Mononuclear cell (primary cell): Measurements from ENCODE around the gene SEPTIN10. TPM values are rescaled to one million over a fixed set of nuclear protein-coding genes. Genes with fewer than 3 reads are reported as not detected.
A peak's percentile ranks its signal among the peaks of the same experiment; 100 is the strongest.

ENCODE experiments used
- H3K27me3 ChIP-seq: 2 replicates; pipeline ENCODE4 v1.6.0; 2011; ENCODE audit warnings: low read length, control low read depth; ENCODE audit not compliant: insufficient read depth
- H3K4me1 ChIP-seq: 2 replicates; pipeline ENCODE4 v1.5.1; 2011; ENCODE audit warnings: mild to moderate bottlenecking, low read length, control low read depth; ENCODE audit not compliant: insufficient read depth
- H3K4me3 ChIP-seq: 2 replicates; pipeline ENCODE4 v1.5.1; 2011; ENCODE audit warnings: mild to moderate bottlenecking, low read length, moderate library complexity
- H3K9me3 ChIP-seq: 2 replicates; pipeline ENCODE4 v1.5.1; 2011; ENCODE audit warnings: low read depth, mild to moderate bottlenecking, control low read depth, low read length
- total RNA-seq: library from RNA; depleted of rRNA; stranded (reverse); fragments of >200 nt; gene quantifications from one replicate; pipeline ENCODE4 v1.2.3, GENCODE V29; 2012

Gene SEPTIN10
- total RNA-seq, result 3.7 TPM

DNA sequence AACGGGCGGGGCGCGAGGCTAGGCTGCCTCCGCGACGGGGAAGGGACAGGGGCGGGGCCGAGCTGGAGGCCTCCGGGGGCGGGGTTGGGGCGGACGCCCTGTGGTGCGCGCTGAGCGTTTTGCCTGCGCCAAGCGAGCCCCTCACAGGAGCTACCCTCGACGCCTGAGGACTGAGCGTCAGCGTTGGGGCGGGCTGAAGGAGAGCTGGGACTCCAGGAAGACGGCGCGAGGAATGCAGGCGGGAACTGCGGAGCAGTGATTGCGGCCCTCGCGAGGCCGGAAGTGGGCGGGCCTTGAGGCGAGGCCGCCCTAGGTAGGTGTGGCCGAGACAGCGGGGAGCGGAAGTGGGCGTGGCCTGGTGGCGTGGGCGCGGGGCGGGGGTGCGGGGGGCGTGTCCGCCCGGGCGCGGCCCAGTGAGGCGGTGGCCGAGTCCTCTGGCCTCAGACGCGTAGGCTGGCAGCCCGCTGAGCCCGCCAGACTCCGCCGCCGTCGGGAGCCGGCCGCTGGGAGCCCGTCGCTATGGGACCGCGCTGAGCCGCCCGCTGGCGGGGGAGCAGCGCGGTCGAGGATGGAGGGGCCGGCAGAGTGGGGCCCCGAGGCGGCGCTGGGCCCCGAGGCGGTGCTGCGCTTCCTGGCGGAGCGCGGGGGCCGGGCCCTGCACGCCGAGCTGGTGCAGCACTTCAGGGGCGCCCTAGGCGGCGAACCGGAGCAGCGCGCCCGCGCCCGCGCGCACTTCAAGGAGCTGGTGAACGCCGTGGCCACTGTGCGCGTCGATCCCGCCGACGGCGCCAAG is at the start of gene SEPTIN10, which contains the start of gene SOWAHC:
Gene SEPTIN10, minus strand, starts transcription at position 45 of the 793 bp plus-strand sequence. CDS start 139 bp downstream, outside the sequence.
Gene SOWAHC, plus strand, starts transcription at position 443 of the 793 bp plus-strand sequence. Its CDS starts 126 bp downstream, at position 569.
- H3K4me1 ChIP-seq, result peaks cover 28% of the 10 kb centered on the region
- H3K4me3 ChIP-seq, result peak within 1 kb of the TSS; percentile 38
- H3K9me3 ChIP-seq, result no peaks in the 10 kb centered on the region
- peaks cover 85% of the 10 kb centered on the region for H3K27me3 ChIP-seq

- Histone ChIP-seq H3K9me3 (no peaks in the 10 kb centered on the region), H3K27me3 (no peaks in the 10 kb centered on the region), H3K4me3 (no peak overlapping the region), H3K4me1 (no peaks in the 10 kb centered on the region)
Measured at GRCh38 chr2:109662889-109663288, 49.1 kb upstream of the SEPTIN10 start.

- Histone ChIP-seq H3K4me3 (no peak overlapping the region), H3K9me3 (no peaks in the 10 kb centered on the region), H3K27me3 (no peaks in the 10 kb centered on the region), H3K4me1 (no peaks in the 10 kb centered on the region)
Measured at GRCh38 chr2:109660046-109660860, 46.5 kb upstream of the SEPTIN10 start.

- H3K27me3 ChIP-seq, result no peaks in the 10 kb centered on the region
- no peaks in the 10 kb centered on the region for H3K9me3 ChIP-seq
- H3K4me3 ChIP-seq, result no peak overlapping the region
- no peaks in the 10 kb centered on the region for H3K4me1 ChIP-seq
Measured at GRCh38 chr2:109659396-109660045, 45.8 kb upstream of the SEPTIN10 start.

GRCh38 chr2:109655287-109655686 is 41.5 kb upstream of the SEPTIN10 start:
- H3K9me3 ChIP-seq, result no peaks in the 10 kb centered on the region
- no peak overlapping the region for H3K4me3 ChIP-seq
- no peaks in the 10 kb centered on the region for H3K27me3 ChIP-seq
- H3K4me1 ChIP-seq, result no peaks in the 10 kb centered on the region

DNA sequence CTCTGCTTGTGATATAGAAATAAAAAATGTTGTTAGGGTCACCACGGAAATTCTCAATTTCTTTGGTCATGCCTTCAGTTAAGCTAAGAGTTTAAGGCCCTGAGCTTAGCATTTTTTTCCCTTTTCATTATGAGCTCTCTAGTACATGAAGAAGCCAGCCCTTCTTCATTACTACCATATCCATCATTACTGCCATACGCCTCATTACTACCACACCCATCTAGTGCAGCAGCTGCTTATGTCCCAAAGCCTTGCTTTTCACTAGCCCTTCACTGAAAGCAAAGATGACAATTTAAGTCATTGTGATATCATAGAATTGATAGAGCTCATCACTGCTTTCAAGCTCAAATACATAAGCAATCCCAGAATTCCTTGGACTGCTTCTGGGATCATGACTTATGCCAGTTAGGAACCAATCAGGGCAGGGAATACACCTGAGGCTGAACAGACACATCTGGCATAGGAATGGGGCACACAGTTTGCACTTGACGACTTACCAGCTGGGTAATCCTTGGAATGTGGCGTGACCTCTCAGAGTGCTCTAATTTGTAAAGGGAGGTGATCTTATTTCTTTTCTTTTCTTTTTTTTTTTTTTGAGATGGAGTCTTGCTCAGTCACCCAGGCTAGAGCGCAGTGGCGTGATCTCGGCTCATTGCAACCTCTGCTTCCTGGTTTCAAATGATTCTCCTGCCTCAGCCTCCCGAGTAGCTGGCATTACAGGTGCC is 40.7 kb upstream of the SEPTIN10 start:
- no peaks in the 10 kb centered on the region for H3K9me3 ChIP-seq
- H3K4me1 ChIP-seq, result no peaks in the 10 kb centered on the region
- no peak overlapping the region for H3K4me3 ChIP-seq
- no peaks in the 10 kb centered on the region for H3K27me3 ChIP-seq

GRCh38 chr2:109649736-109650695 is 36.2 kb upstream of the SEPTIN10 start:
- H3K4me3 ChIP-seq, result no peak overlapping the region
- H3K4me1 ChIP-seq, result peaks cover under 1% of the 10 kb centered on the region
- H3K27me3 ChIP-seq, result no peaks in the 10 kb centered on the region
- H3K9me3 ChIP-seq, result no peaks in the 10 kb centered on the region

- Histone ChIP-seq H3K27me3 (no peaks in the 10 kb centered on the region), H3K9me3 (no peaks in the 10 kb centered on the region), H3K4me1 (peaks cover 7% of the 10 kb centered on the region), H3K4me3 (no peak overlapping the region)
Measured at GRCh38 chr2:109648041-109648527, 34.3 kb upstream of the SEPTIN10 start.

GRCh38 chr2:109647636-109648035 is 33.9 kb upstream of the SEPTIN10 start:
- peaks cover 7% of the 10 kb centered on the region for H3K4me1 ChIP-seq
- no peak overlapping the region for H3K4me3 ChIP-seq
- no peaks in the 10 kb centered on the region for H3K27me3 ChIP-seq
- H3K9me3 ChIP-seq, result no peaks in the 10 kb centered on the region

GRCh38 chr2:109646961-109647360 is 33.2 kb upstream of the SEPTIN10 start:
- no peak overlapping the region for H3K4me3 ChIP-seq
- no peaks in the 10 kb centered on the region for H3K9me3 ChIP-seq
- H3K4me1 ChIP-seq, result peaks cover 7% of the 10 kb centered on the region
- no peaks in the 10 kb centered on the region for H3K27me3 ChIP-seq

DNA sequence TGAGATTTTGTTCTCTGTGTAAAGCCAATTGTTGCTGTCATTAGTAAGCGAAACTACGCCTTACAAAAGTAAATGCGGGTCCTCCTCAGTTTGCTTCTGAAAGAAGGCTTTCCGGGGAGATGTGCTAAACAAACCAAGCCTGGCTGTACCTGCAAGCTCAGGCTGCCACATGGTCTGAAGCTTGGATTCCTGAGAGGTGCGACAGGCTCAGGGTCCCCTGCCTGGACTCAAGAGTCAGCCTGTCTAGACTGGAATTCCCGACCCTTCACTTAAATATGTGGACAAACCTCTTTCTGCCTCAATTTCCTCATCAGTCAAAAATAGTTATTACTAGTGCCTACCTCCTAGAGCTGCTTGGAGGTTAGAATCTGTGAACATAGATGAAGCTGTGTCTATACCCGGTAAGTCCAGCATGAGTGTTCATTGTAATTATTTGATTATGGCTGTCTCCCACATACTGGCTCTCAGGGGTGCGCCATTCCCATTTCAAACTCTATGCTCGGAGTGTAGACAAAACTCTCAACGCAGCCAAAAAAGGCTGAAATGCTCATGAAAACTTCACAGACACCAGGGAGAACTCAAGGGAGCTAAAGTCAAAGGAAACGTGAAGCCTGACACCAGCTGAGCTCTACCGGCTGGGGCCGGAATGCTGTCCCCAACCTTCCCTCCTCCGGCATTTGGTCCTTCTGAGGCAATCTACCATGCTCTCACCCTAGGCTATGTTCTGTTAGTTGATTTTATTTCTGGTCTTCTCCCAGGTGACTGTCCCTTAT is 31.8 kb upstream of the SEPTIN10 start:
- H3K9me3 ChIP-seq, result no peaks in the 10 kb centered on the region
- no peaks in the 10 kb centered on the region for H3K27me3 ChIP-seq
- H3K4me3 ChIP-seq, result no peak overlapping the region
- H3K4me1 ChIP-seq, result peaks cover 7% of the 10 kb centered on the region

DNA sequence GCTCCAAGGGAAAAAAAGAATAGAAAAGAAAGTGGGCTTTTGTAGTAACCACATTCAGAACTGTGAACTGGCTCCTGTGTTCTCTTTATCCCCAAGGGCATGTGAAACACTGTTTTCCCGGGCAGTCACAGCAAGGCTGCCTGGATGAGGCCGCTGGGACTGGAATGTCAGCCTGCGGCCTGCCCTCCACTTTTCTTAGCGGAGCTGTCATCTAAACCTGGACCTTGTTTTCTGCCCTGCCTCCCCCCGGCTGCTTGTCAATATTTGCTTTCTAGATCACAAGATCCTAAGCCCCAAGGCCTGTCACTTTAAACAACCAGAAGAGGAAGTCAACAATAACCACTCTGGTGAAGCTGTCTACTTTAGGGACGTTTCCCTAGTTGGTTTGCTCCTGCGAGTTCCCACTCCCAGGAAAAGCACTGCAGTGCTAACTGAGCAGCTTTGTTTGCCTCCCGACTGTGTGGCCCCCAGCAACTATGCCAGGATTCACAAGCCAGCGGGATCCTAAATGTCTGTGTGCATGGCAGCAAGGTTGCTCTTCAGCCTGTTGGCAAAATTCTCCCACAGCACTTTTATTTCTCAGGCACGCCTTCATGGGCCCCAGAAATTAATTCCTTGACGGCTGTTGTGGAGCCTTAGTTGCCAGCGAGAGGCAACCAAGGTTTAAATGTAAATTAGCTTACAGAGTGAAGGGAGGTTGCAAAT is 31.0 kb upstream of the SEPTIN10 start:
- Histone ChIP-seq H3K9me3 (no peaks in the 10 kb centered on the region), H3K4me1 (peaks cover 7% of the 10 kb centered on the region), H3K4me3 (no peak overlapping the region), H3K27me3 (no peaks in the 10 kb centered on the region)
